Measurements from ENCODE around the gene PHF24.

The PHF24 gene

GRCh38 chr9:35027374-35027773 lies 69.3 kb downstream of the PHF24 start:
- intact Hi-C loops (cut with micrococcal nuclease), result no loop called here
- Mint-ChIP-seq H3K36me3 (ENCODE audit: low read depth) (peaks cover 12% of the 10 kb centered on the region), H3K4me3 (no peak overlapping the region), H3K27ac (no peak overlapping the region), H3K27me3 (no peaks in the 10 kb centered on the region), H3K9me3 (no peaks in the 10 kb centered on the region), H3K4me1 (ENCODE audit: low read depth) (peaks cover 18% of the 10 kb centered on the region)

- Mint-ChIP-seq H3K9me3 (no peaks in the 10 kb centered on the region), H3K27ac (no peak overlapping the region), H3K27me3 (no peaks in the 10 kb centered on the region), H3K36me3 (ENCODE audit: low read depth) (peaks cover 12% of the 10 kb centered on the region), H3K4me3 (no peak overlapping the region), H3K4me1 (ENCODE audit: low read depth) (peaks cover 18% of the 10 kb centered on the region)
- intact Hi-C loops (cut with micrococcal nuclease), result no loop called here
Observed at GRCh38 chr9:35027860-35028259, 69.8 kb downstream of the PHF24 start.

- Mint-ChIP-seq H3K4me3 (no peak overlapping the region), H3K4me1 (ENCODE audit: low read depth) (peaks cover 16% of the 10 kb centered on the region), H3K27me3 (no peaks in the 10 kb centered on the region), H3K27ac (no peak overlapping the region), H3K36me3 (ENCODE audit: low read depth) (peaks cover 11% of the 10 kb centered on the region), H3K9me3 (no peaks in the 10 kb centered on the region)
- intact Hi-C loops (cut with micrococcal nuclease), result no loop called here
Observed at GRCh38 chr9:35028341-35028740, 70.3 kb downstream of the PHF24 start.

- Mint-ChIP-seq H3K36me3 (ENCODE audit: low read depth) (peaks cover 2% of the 10 kb centered on the region), H3K27me3 (no peaks in the 10 kb centered on the region), H3K9me3 (no peaks in the 10 kb centered on the region), H3K27ac (no peak overlapping the region), H3K4me1 (ENCODE audit: low read depth) (peaks cover 8% of the 10 kb centered on the region), H3K4me3 (no peak overlapping the region)
- intact Hi-C loops (cut with micrococcal nuclease), result no loop called here
Observed at GRCh38 chr9:35029241-35029640, 71.2 kb downstream of the PHF24 start.

- Mint-ChIP-seq H3K4me3 (no peak overlapping the region), H3K4me1 (ENCODE audit: low read depth) (peaks cover 8% of the 10 kb centered on the region), H3K27me3 (no peaks in the 10 kb centered on the region), H3K36me3 (ENCODE audit: low read depth) (no peaks in the 10 kb centered on the region), H3K9me3 (no peaks in the 10 kb centered on the region), H3K27ac (no peak overlapping the region)
- intact Hi-C loops (cut with micrococcal nuclease), result no loop called here
Observed at GRCh38 chr9:35029852-35030251, 71.8 kb downstream of the PHF24 start.

Data from dendritic cell treated with granulocyte-macrophage colony-stimulating factor and Interleukin-4, amounts not matched to agents 40 ng/mL and 50 ng/mL, for 4 days (primary cell).